OCI-LY1 (cell line): ENCODE measurements around the gene POLR1H.
A peak's percentile ranks its signal among the peaks of the same experiment; 100 is the strongest.

Source experiments
- H2AFZ ChIP-seq: fragments of 200-600 bp; sonication (generic), shearing (Covaris generic); 2 replicates; pipeline ENCODE4 v1.6.0; 2014; ENCODE audit warnings: antibody characterized with exemption, mild to moderate bottlenecking, low read length
- H3F3A ChIP-seq: fragments of 200-600 bp; sonication (generic), shearing (Covaris generic); 2 replicates; pipeline ENCODE4 v1.6.0; 2014; ENCODE audit warnings: mild to moderate bottlenecking, antibody characterized with exemption, low read length, moderate library complexity; ENCODE audit not compliant: insufficient read depth
- H3K27ac ChIP-seq: fragments of 200-600 bp; sonication (generic); 2 replicates; pipeline ENCODE4 v1.5.1; 2014; ENCODE audit warnings: low read length, mixed run types, mild to moderate bottlenecking, low read depth; ENCODE audit not compliant: poor library complexity, severe bottlenecking
- H3K27me3 ChIP-seq: fragments of 200-600 bp; sonication (generic); 2 replicates; pipeline ENCODE4 v1.6.0; 2014; ENCODE audit warnings: antibody characterized with exemption, mild to moderate bottlenecking, low read length, moderate library complexity; ENCODE audit not compliant: insufficient read depth
- H3K36me3 ChIP-seq: fragments of 200-600 bp; sonication (generic); 2 replicates; pipeline ENCODE4 v1.6.1; 2014; ENCODE audit warnings: mild to moderate bottlenecking, antibody characterized with exemption, low read length, moderate library complexity, mixed read lengths; ENCODE audit not compliant: insufficient read depth
- H3K4me1 ChIP-seq: fragments of 200-600 bp; sonication (generic); 2 replicates; pipeline ENCODE4 v1.5.1; 2014; ENCODE audit warnings: mild to moderate bottlenecking, low read length, moderate library complexity; ENCODE audit not compliant: insufficient read depth, severe bottlenecking
- H3K4me2 ChIP-seq: fragments of 200-600 bp; sonication (generic), shearing (Covaris generic); 2 replicates; pipeline ENCODE4 v1.6.1; 2014; ENCODE audit warnings: low read length
- H3K4me3 ChIP-seq: fragments of 200-600 bp; sonication (generic); 2 replicates; pipeline ENCODE4 v1.5.1; 2014; ENCODE audit warnings: low read length, low read depth, mild to moderate bottlenecking, mixed read lengths; ENCODE audit not compliant: poor library complexity, severe bottlenecking
- H3K79me2 ChIP-seq: fragments of 200-600 bp; shearing (Covaris generic); 2 replicates; pipeline ENCODE4 v1.6.1; 2016; ENCODE audit warnings: mixed run types, low read length, mixed read lengths; ENCODE audit not compliant: insufficient read depth
- H3K9ac ChIP-seq: fragments of 200-600 bp; sonication (generic), shearing (Covaris generic); 2 replicates; pipeline ENCODE4 v1.6.1; 2014; ENCODE audit warnings: mild to moderate bottlenecking, low read length, mixed read lengths
- H3K9me2 ChIP-seq: fragments of 200-600 bp; sonication (generic), shearing (Covaris generic); 2 replicates; pipeline ENCODE4 v1.6.1; 2014; ENCODE audit warnings: low read depth, mild to moderate bottlenecking, low read length, mixed read lengths
- H3K9me3 ChIP-seq: fragments of 200-600 bp; shearing (Covaris generic); 2 replicates; pipeline ENCODE4 v1.6.1; 2014; ENCODE audit warnings: low read length, mixed read lengths
- H4K20me1 ChIP-seq: fragments of 200-600 bp; sonication (generic), shearing (Covaris generic); 2 replicates; pipeline ENCODE4 v1.6.0; 2016; ENCODE audit warnings: mild to moderate bottlenecking, low read length; ENCODE audit not compliant: insufficient read depth
- CTCF ChIP-seq: fragments of 200-600 bp; sonication (generic), shearing (Covaris generic); IDR thresholded peaks from 2 replicates; pipeline ENCODE4 v1.5.1; 2017; ENCODE audit warnings: mild to moderate bottlenecking, antibody characterized with exemption, low read length, moderate library complexity, mixed read lengths
- EZH2 ChIP-seq: fragments of 200-600 bp; sonication (generic), shearing (Covaris generic); IDR thresholded peaks from 2 replicates; pipeline ENCODE4 v1.8.0; 2017; ENCODE audit warnings: borderline replicate concordance, mixed run types, mild to moderate bottlenecking, antibody characterized with exemption, low read length, moderate library complexity, mixed read lengths

POLR1H gene

GRCh38 chr6:30061092-30061857 lies at the start of gene POLR1H:
Gene POLR1H, plus strand, starts transcription at chr6:30061265. Its CDS starts 260 bp downstream, at chr6:30061525.
- peaks cover 41% of the 10 kb centered on the region for H3K4me1 ChIP-seq
- no peaks in the 10 kb centered on the region for H3F3A ChIP-seq
- H3K27me3 ChIP-seq, result no peaks in the 10 kb centered on the region
- no peaks in the 10 kb centered on the region for H3K9me2 ChIP-seq
- no peaks in the 10 kb centered on the region for H3K9me3 ChIP-seq
- H3K36me3 ChIP-seq, result peaks cover 26% of the 10 kb centered on the region; the same call in 1 of the 2 replicates
- H3K79me2 ChIP-seq, result no peaks in the 10 kb centered on the region; the same call in 1 of the 2 replicates
- H3K4me2 ChIP-seq, result peak within 1 kb of the TSS; percentile 92
- no peaks in the 10 kb centered on the region for H4K20me1 ChIP-seq
- TF ChIP-seq EZH2 (no peak), CTCF (no peak)
- peak within 1 kb of the TSS; percentile 96 for H3K9ac ChIP-seq
- peak within 1 kb of the TSS; percentile 76 for H2AFZ ChIP-seq
- peak within 1 kb of the TSS; percentile 66 for H3K27ac ChIP-seq
- peak within 1 kb of the TSS; percentile 92 for H3K4me3 ChIP-seq

- TF ChIP-seq EZH2 (no peak), CTCF (peak; percentile 88)
- H3K27me3 ChIP-seq, result no peaks in the 10 kb centered on the region
- no peaks in the 10 kb centered on the region for H4K20me1 ChIP-seq
- H3F3A ChIP-seq, result no peaks in the 10 kb centered on the region
- H3K36me3 ChIP-seq, result no peaks in the 10 kb centered on the region
- no peaks in the 10 kb centered on the region for H3K4me1 ChIP-seq
- no peaks in the 10 kb centered on the region for H3K79me2 ChIP-seq
- H3K4me3 ChIP-seq, result no peak overlapping the region
- no peak overlapping the region for H3K9ac ChIP-seq
- H3K4me2 ChIP-seq, result no peak overlapping the region
- H2AFZ ChIP-seq, result no peak overlapping the region
- H3K27ac ChIP-seq, result no peak overlapping the region
- H3K9me3 ChIP-seq, result no peaks in the 10 kb centered on the region
- H3K9me2 ChIP-seq, result no peaks in the 10 kb centered on the region
These were observed 47.7 kb upstream of the POLR1H start for GRCh38 chr6:30013291-30013922.

- H3K9ac ChIP-seq, result no peak overlapping the region
- no peaks in the 10 kb centered on the region for H3K9me3 ChIP-seq
- no peak overlapping the region for H3K4me3 ChIP-seq
- no peaks in the 10 kb centered on the region for H4K20me1 ChIP-seq
- no peaks in the 10 kb centered on the region for H3K27me3 ChIP-seq
- no peaks in the 10 kb centered on the region for H3K36me3 ChIP-seq
- no peak overlapping the region for H3K27ac ChIP-seq
- H3K4me1 ChIP-seq, result no peaks in the 10 kb centered on the region
- no peak overlapping the region for H2AFZ ChIP-seq
- H3K9me2 ChIP-seq, result no peaks in the 10 kb centered on the region
- TF ChIP-seq CTCF (no peak), EZH2 (no peak)
- H3K79me2 ChIP-seq, result no peaks in the 10 kb centered on the region
- H3K4me2 ChIP-seq, result no peak overlapping the region
- H3F3A ChIP-seq, result no peaks in the 10 kb centered on the region
These were observed 41.2 kb upstream of the POLR1H start for GRCh38 chr6:30019819-30020218.
